Stimulated activated CD4-positive, alpha-beta T cell treated with anti-CD3 and anti-CD28 coated beads, TNF-alpha, amount 100 ng/mL, for 24 hours (primary cell): Measurements from ENCODE around the gene EVA1A.

ENCODE experiments used
- DNase-seq, 3 experiments: peaks; one replicate each; pipeline ENCODE4 v3.0.0-alpha.2; 2020; ENCODE audit warnings: low read depth in 3 of 3

Gene EVA1A

DNA sequence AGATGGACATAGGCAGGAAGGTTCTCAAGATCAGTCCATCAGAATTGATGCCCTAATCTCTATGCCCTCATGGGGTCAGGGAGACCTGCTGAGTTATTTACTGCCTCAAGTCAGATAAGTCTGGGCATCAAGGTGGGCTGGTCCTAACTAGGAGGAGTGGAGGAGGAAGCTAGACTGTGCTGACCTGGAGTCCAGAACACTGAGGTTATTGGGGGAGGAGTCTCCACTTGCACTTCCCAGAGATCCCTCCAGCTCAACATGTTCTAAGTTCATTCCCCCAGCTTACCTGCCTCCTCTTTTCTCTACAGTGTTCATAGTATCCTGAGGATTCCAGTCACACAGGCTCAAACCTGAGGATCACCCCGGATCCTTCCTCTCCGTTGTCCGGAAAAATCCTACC is 19.3 kb downstream of the EVA1A start:
- no peak for DNase-seq

DNA sequence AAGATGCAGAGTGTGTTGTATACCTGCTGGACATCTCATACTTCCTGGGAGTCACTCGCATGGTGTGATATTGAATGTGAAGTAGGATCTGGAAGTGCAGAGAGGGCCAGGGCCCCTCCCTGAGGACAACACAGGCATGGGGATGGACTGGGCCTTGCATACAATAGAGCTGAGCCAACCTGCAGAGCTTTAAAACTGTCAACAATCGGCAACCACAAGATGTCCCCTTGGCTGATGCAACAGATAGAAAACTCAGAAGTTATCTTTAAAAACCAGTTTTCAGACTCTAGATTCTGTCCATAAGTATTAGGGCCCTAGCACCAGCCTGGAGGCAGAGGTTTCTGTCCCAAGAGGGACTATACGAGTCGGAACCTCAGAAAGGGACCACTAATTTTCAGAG is 19.7 kb downstream of the EVA1A start:
- no peak for DNase-seq

DNA sequence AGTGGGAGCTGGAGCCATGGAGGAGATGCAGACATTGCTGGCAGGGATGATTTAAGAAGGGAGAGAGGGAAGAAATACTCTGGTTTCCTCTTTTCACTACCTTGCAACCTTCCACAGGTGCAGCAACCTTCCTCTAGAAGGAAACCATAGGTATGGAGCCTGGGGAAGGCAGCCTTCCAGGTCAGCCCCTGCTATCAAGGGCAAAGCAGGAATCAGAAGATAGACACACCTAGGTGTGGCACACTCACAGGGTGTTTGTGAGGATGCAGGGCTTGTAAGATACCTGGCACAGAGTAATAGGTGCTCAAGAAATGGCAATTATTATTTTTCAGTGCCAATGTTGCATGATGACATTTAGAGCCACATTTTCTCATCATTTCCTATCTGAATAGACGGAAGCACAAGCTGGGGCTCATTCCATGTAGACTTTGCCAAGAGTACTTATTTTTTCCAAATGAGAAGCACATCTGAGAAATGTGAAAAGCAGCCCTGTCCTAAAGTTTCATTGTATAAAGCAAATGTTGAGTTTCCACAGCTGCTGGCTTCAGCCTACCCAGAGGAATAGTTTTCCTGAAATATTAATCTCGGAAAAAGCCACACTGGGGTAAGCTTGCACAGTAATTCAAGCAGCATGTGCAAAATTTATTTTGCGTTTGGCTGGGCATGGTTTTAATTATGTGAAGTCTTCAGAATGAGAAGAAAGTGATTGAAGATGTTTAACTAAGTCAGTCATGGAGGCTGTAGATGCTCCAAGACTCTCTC is 20.6 kb downstream of the EVA1A start:
- DNase-seq: no peak

DNA sequence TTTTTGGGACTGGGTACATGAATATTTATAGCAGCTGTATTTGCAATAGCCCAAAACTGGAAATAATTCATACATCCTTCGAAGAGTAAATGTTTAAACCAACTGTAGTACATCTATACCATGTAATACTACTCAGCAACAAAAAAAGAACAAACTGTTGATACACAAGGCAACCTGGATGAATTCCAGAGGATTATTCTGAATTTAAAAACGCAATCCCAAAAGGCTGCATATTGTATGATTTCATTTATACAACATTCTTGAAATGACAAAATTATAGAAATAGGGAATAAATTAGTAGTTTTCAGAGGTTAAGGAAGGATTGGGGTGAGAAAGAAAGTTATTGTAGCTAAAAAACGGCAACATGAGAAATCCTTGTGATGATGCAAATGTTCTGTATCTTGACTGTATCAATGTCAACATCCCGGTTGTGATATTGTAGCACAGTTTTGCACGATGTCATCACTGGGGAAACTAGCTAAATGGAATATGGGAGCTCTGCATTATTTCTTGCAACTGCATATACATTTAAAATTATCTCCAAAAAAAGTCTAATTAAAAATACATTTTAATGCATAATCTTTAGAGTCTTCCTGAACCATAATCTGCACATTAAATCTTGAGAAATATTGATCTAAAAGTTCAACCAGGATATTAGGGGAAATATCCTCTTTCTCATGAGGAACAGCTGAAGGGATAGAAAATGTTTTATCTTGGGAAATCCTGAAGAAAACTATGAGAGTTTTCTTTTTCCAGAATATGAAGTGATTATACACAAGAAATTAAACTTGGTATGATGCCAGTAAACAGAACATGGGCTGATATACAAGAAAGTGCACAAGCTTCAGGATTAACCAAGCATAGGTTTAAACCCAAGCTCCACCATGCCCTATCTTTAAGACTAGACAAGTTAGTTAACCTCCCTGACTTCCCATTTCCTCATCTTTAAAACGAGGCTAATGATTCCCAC is 21.9 kb downstream of the EVA1A start:
- DNase-seq: no peak

DNA sequence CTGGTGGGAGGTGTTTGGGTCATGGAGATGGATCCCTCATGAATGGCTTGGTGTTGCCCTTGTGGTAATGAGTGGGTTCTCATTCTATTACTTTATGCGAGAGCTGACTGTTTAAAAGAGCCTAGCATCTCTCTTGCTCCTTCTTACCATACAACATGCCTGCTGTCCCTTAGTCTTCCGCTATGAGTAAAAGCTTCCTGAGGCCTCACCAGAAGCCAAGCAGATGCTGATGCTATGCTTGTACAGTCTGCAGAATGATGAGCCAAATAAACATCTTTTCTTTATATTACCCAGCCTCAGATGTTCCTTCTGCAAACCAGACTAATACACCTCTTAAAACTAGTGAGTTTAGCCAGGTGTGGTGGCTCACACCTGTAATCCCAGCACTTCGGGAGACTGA is 23.1 kb downstream of the EVA1A start:
- no peak for DNase-seq

DNA sequence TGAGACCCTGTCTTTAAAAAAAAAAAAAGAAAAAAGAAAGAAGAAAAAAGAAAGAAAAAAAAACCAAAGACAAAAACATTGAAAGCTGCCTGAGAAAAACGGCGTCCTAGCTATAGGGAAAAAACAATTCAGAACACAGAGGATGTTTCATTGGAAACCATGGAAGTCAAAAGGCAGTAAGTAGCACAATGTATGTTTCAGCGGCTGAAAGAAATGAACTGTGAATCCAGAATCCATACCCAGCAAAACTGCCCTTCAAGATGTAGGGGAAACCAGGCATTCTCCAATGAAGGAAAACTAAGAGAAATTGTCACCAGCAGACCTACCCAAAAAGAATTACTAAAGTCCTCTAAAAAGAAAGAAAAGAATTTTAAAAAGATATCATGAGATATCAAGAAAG is 27.6 kb downstream of the EVA1A start:
- DNase-seq: no peak

DNA sequence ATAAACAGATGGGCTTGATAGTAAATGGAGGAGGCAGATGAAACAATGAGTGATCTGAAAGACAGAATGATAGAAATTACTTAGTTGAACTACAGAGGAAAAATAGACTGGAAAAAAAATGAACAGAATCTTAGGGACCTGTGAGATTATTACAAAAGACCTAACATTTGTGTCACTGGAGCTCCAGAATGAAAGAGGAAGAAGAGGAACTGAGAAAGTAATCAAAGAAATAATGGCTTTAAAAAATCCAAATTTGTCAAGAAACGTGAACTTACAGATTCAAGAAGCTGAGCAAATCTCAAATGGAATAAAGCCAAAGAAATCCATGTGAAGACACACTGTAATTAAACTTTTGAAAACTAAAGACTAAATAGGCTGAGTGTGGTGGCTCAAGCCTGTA is 28.3 kb downstream of the EVA1A start:
- no peak for DNase-seq

DNA sequence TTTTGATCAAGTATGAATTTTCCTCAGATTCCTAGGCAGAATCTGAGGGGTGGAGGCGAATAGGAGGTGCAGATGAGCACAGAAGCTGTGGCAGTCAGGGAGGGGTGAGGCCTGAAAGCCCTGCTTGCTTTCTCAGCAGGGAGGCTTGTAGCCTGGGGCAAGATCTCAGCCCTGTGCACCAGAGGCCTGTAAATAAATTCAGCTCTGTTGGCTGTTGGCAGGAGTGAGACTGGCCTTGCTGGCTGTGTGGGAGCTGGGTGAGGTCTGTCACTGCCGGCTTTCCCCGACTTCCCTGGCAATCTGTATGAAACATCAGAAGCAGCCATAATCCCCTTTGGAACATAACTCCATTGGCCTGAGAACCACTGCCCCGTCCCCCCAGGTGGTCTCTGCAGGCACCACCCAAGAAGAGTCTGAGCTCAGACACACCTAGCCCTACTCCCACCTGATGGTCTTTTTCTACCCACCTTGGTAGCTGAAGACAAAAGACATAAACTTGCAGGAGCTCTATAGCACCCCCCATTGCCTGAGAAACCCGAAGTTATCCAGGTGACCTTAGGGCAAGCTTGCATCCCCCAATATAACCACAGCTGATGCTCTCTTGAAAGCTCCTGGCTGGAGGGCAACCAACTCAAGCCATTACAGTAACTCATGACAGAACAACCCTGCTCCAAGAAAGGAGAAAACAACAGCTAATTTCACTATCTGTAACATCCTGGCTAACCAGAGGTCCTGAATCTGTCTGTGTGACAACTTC is 32.3 kb downstream of the EVA1A start:
- no peak for DNase-seq

DNA sequence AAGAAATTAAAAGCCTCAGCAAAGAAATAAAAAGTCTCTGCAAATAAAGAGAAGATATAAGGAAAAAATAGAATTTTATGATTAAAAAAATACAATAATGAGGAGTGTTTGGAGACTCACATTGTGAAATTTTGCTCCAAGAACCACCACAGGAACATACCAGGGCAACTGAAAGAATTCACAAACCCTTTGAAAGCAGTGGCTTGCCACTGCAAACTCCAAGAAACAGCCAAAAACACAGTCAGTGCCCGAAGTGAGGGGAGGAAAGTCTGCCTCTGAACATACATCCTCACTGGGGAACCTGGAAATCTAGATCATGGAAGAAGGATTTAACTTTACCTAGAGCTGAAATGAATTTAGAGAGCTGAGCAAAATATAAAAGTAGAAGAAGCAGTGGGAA is 33.1 kb downstream of the EVA1A start:
- no peak for DNase-seq

DNA sequence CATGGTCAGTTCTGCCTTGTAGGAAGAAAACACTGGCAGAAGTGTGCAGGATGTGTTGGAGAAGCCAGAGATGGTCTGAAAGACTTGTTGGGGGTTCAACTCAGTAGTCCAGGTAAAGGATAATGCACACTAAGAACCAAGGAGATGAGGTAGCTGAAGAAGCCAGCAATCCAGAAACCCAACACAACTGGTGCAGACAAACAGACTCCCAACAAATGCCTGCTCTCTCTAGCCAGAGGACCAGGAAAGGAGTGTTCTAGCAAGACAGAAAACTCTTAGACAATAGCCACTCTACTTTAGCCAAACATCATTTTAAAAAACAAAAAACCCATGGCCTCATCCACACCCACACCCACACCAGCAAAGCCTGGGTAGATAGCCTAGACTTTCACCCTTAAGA is 33.9 kb downstream of the EVA1A start:
- DNase-seq: no peak

DNA sequence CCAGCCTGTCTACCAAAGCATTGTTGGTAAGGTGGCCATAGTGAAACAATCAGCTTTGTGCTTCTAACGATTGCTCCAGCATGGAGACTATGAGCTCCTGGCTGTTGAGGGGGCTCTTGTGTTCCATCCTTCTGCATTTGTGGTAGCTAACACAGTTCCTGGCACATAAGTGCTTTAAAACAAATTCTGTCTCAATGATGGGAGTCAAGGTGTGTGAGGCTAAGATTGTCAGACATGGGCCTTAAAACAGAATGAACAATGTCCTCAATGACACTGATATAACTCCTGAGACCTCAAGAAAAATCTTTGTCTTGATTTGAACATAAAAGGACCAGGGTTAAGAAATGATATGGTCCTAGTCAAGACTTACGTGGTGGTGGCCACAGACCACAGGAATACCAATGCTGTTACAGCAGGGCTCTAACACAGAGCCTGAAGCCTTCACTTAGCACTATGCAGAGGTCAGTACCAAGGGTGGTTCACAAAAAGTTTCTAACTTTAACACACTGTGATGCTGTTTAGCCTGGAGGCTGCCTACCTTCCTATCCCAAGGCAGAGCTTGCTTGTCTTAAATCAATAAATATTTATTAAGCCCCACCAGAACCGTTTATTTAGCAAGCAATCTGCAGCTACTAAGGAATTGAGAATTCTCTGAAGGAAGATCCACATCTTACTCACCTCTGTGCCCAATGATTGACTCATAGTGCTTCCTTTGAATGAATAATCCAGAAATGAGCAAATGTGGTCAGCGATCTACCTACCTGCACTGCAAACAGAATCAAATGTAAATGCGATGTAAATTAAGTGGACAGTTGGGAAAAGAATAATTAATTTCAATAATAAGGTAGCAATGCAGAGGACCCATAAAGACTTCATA is 35.1 kb downstream of the EVA1A start:
- no peak for DNase-seq

DNA sequence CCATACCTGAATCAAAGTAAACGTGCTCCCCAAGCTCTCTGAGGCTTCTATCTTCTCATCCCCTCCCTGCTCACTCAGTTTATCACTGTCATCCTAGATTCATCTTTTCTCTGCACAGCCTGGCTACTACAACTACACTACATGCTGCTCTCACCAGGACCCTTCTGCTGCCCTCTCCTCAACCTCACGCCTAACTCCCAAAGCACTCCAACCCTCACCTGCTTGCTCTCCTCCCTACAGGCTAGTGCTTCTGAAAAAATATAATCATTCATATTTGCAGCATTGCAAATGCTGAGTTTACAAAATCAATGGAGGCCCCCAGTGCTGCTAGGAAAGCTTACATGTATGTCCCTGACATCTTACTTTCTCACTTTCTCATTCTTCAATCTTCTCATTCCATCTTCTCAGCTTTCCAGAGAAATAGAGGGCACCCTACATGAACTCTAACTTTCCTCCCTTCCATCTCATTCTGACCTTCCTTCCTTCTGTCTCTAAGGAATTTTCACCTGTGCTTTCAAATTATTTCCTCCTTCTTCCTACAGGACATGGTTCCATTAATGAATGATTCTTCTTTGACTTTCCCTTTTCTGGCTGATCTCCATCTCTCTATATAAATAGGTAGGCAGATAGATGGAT is 36.3 kb downstream of the EVA1A start:
- DNase-seq: no peak

DNA sequence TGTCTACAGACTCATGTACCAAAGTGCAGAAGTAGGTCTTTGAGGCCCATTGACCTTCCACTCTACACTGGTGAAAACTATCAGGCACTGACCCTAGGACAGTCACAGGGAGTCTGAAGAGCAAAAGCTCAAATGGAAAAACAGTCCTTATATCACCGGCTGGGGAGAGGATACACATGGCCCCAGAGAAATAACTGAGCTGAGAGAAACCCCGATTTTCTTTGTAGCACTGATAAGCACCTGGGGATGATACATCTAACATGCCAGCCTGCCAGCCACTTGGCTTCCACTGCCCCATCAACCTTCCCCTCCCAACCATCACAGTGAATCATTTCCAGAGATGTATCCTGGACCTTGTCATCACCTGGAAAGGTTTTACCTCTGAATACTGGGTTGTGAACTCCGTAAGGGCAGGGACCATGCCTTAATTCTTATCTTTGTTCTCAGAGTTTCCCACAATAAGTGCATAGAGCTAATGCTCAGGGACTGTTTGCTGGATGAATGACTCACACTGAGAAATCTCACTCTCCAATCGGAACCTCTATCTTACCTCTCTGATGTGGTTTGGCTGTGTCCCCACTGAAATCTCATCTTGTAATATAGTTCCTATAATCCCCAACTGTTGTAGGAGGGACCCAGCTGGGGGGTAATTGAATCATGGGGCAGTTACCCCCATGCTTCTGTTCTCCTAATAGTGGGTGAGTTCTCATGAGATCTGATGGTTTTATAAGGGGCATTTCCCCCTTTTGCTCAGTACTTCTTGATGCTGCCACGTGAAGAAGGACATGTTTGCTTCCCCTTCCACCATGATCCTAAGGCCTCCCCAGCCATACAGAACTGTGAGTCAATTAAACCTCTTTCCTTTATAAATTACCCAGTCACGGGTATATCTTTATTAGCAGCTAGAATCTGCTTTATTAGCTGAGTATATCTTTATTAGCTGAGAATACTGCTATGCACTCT is 37.1 kb downstream of the EVA1A start:
- DNase-seq: no peak

DNA sequence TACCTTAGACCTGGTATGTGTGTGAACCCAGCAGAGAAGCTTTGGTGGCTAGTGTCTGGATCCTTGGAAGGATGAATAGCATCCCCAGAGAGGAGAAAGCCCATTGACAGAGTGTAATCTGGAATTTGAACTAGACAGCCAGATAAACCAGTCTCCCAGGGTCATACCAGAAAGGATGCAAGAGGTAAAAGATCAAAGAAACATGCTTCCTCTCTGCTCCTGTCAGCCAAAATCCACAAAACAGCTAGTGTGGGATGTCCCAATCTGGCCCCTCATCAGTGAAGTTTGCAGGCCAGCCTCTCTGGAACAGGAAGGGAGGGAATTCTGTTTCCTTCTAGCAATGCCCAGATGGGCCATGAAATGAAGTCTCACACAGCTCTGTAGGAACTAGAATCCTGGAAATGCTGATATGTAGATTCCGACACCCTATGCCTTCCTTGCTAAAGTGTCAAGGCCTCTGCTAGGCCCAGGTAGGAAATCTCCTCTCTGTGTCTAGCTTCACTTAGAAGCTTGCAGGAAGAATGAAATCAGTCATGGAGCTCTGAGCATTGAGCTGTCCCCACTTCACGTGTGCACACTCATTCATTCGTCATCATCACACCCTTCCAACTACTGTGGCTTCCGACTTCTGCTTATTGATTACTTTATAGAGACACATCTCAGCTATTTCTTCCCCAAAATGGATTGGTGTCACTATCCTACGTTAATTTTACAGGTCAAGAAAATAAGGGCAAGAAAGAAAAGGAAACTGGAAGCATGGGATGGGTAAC is 38.0 kb downstream of the EVA1A start:
- no peak for DNase-seq

DNA sequence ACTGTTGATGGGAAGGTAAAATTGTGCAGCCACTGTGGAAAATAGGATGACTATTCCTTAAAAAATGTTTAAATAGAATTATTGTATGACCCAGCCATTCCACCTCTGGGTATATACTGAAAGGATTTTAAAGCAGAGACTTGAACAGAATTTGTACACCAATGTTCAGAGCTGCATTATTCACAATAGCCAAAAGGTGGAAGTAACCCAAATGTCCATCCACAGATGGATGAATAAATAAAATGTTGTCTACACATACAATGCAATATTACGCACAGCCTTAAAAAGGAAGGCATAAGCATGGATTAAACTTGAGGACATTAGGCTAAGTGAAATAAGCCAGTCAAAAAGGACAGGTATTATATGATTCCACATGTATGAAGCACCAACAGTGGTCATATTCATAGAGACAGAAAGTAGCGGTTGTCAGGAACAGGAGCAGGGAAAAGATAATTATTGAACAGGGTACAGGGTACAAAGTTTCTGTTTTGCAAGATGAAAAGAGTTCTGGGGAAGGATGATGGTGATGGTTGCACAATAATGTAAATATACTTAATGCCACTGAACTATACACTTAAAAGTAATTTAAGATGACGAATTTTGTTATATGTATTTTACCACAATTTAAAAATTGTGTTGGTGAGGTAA is 39.4 kb downstream of the EVA1A start:
- DNase-seq: no peak

DNA sequence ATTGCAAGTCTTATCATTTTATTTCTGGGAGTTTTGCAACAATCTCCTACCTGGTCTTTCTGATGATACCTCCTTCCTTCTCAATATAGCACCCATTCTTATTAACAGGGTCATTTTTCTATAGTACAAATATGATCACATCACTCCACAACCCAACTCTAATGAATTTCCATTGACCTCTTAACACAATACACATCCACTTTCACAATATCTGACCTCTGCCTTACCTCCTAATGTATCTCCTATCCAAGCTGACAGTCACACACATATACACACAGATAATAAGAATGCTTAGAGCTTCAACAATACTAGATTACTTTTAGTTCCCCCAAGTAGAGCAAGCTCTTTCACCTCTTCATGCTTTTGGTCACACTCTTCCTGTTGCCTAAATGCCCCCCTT is 40.9 kb downstream of the EVA1A start:
- no peak for DNase-seq

DNA sequence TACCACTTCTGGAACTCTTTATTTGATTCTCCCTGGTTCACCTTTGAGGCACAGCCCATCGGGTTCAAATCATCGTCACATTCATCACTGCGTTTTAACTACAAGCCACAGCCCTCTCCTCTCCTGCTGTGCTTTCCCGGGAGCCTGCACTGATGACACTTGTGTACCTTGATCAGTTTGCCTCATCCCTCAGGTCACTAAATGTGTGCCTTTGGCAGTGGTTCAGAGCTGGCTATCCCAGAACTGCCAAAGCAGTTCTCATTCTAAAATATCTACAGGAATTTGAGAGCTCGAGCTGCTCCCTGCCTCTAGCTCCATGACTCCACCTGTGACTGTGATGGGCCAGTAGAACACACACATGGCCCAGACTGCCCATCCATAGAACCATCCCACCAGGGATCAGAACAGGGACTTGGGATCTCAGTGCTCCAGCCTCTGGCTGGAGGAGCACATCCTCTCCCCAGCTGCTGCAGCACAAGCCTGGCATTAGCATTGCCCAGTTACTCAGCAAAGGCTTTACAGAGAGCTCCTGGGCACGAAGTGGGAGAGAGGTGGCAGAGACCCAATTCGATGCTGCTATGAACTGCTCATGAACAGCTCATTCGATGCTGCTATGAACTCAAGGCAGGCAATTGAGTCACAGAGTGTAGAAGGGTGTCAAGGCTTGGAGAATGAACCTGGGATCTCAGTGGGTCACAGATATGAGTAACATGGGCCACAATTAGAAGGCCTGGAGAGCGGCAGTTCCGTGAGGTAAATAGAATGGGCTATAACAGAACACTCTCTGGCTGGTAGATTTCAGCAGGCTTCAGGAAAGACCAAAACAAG is 41.9 kb downstream of the EVA1A start:
- no peak for DNase-seq
